Trophoblast cell (in vitro differentiated cells and primary cell): ENCODE data around the gene PLEKHG4B.

Source experiments
- DNase-seq, 2 donors: peaks; one replicate each; pipeline ENCODE4 v3.0.0-alpha.2; 2016
- H2AFZ ChIP-seq: 2 replicates; pipeline ENCODE4 v1.6.1; 2013; ENCODE audit warnings: low read length, moderate library complexity, mild to moderate bottlenecking; ENCODE audit not compliant: insufficient read depth, poor library complexity
- H2AK5ac ChIP-seq: 2 replicates; pipeline ENCODE4 v1.6.1; 2013; ENCODE audit warnings: mild to moderate bottlenecking, low read length
- H2BK120ac ChIP-seq: 2 replicates; pipeline ENCODE4 v1.6.1; 2013; ENCODE audit warnings: low read length, mild to moderate bottlenecking, moderate library complexity; ENCODE audit not compliant: insufficient read depth, poor library complexity
- H2BK12ac ChIP-seq: 2 replicates; pipeline ENCODE4 v1.6.1; 2013; ENCODE audit warnings: mild to moderate bottlenecking, low read length, moderate library complexity
- H2BK5ac ChIP-seq: 2 replicates; pipeline ENCODE4 v1.6.1; 2013; ENCODE audit warnings: low read length, low read depth, moderate library complexity, mild to moderate bottlenecking; ENCODE audit not compliant: poor library complexity
- H3K14ac ChIP-seq: 2 replicates; pipeline ENCODE4 v1.6.1; 2013; ENCODE audit warnings: mild to moderate bottlenecking, low read length
- H3K18ac ChIP-seq: 2 replicates; pipeline ENCODE4 v1.6.1; 2013; ENCODE audit warnings: mild to moderate bottlenecking, low read length
- H3K23ac ChIP-seq: 2 replicates; pipeline ENCODE4 v1.6.1; 2013; ENCODE audit warnings: low read length
- H3K27ac ChIP-seq: 2 replicates; pipeline ENCODE4 v1.5.1; 2013; ENCODE audit warnings: low read depth, mild to moderate bottlenecking, inconsistent platforms, low read length, moderate library complexity
- H3K27me3 ChIP-seq: 2 replicates; pipeline ENCODE4 v1.6.1; 2013; ENCODE audit warnings: inconsistent platforms, mild to moderate bottlenecking, low read length, moderate library complexity; ENCODE audit not compliant: insufficient read depth
- H3K36me3 ChIP-seq, 2 experiments: 1 replicate in 1 of 2; 2 replicates in 1 of 2; pipeline ENCODE4 v1.6.1; 2013; ENCODE audit warnings: low read length in 2 of 2, mild to moderate bottlenecking in 2 of 2, moderate library complexity in 1 of 2; ENCODE audit not compliant: insufficient read depth in 2 of 2, control insufficient read depth in 1 of 2
- H3K4ac ChIP-seq: 2 replicates; pipeline ENCODE4 v1.6.1; 2013; ENCODE audit warnings: low read depth, mild to moderate bottlenecking, low read length, moderate library complexity
- H3K4me1 ChIP-seq, 2 experiments: 1 replicate in 1 of 2; 2 replicates in 1 of 2; pipeline ENCODE4 v1.6.1; 2013; ENCODE audit warnings: low read length in 2 of 2, mild to moderate bottlenecking in 2 of 2, moderate library complexity in 1 of 2; ENCODE audit not compliant: insufficient read depth in 2 of 2, control insufficient read depth in 1 of 2
- H3K4me2 ChIP-seq: 2 replicates; pipeline ENCODE4 v1.6.1; 2013; ENCODE audit warnings: inconsistent platforms, mild to moderate bottlenecking, low read length, moderate library complexity
- H3K4me3 ChIP-seq: 2 replicates; pipeline ENCODE4 v1.5.1; 2013; ENCODE audit warnings: mild to moderate bottlenecking, low read depth, low read length, inconsistent platforms
- H3K79me1 ChIP-seq: one replicate; pipeline ENCODE4 v1.6.1; 2013; ENCODE audit warnings: low read length
- H3K79me2 ChIP-seq: 2 replicates; pipeline ENCODE4 v1.6.1; 2013; ENCODE audit warnings: low read length, mild to moderate bottlenecking; ENCODE audit not compliant: control insufficient read depth, insufficient read depth, poor library complexity
- H3K9ac ChIP-seq: 2 replicates; pipeline ENCODE4 v1.6.1; 2013; ENCODE audit warnings: mild to moderate bottlenecking, low read length
- H3K9me3 ChIP-seq: 2 replicates; pipeline ENCODE4 v1.6.1; 2013; ENCODE audit warnings: low read depth, mild to moderate bottlenecking, control low read depth, inconsistent platforms, low read length; ENCODE audit not compliant: insufficient read depth
- H4K12ac ChIP-seq: 2 replicates; pipeline ENCODE4 v1.6.1; 2013; ENCODE audit warnings: low read depth, mild to moderate bottlenecking, low read length, moderate library complexity
- H4K8ac ChIP-seq: 2 replicates; pipeline ENCODE4 v1.6.1; 2013; ENCODE audit warnings: low read depth, mild to moderate bottlenecking, low read length, moderate library complexity
- H4K91ac ChIP-seq: one replicate; pipeline ENCODE4 v1.6.1; 2013; ENCODE audit warnings: low read depth, mild to moderate bottlenecking, low read length, moderate library complexity
- WGBS: extraction: QIAGEN DNeasy Blood & Tissue Kit; methylation state at CpG from one replicate; pipeline ENCODE4 v1.1.7; 2013; ENCODE audit warnings: missing lambda C conversion rate; ENCODE audit not compliant: insufficient read length, insufficient coverage; ENCODE audit errors: extremely low coverage; 5-methylcytosine and 5-hydroxymethylcytosine counted together

The PLEKHG4B gene

GRCh38 chr5:167982-168660, 76.2 kb downstream of the PLEKHG4B start:
- no peak overlapping the region for H4K12ac ChIP-seq
- H4K8ac ChIP-seq = no peak overlapping the region
- H3K4me1 ChIP-seq = no peaks in the 10 kb centered on the region
- no peak overlapping the region for H3K4me2 ChIP-seq
- no peak overlapping the region for H3K4ac ChIP-seq
- DNase-seq = no peak
- no peak overlapping the region for H2BK12ac ChIP-seq
- no peak overlapping the region for H3K27ac ChIP-seq
- no peak overlapping the region for H3K14ac ChIP-seq
- H2AFZ ChIP-seq = no peak overlapping the region
- no peaks in the 10 kb centered on the region for H3K79me2 ChIP-seq
- no peaks in the 10 kb centered on the region for H3K9me3 ChIP-seq
- no peak overlapping the region for H2AK5ac ChIP-seq
- H3K79me1 ChIP-seq = no peaks in the 10 kb centered on the region
- H2BK120ac ChIP-seq = no peak overlapping the region
- no peak overlapping the region for H4K91ac ChIP-seq
- WGBS = no CpG with 5 or more reads among the region's 18 CpGs
- H3K36me3 ChIP-seq = peaks cover 50 to 57% of the 10 kb centered on the region in 2 experiments
- no peak overlapping the region for H3K4me3 ChIP-seq
- H3K9ac ChIP-seq = no peak overlapping the region
- no peak overlapping the region for H3K23ac ChIP-seq
- no peak overlapping the region for H3K18ac ChIP-seq
- H2BK5ac ChIP-seq = no peak overlapping the region
- H3K27me3 ChIP-seq = no peaks in the 10 kb centered on the region

GRCh38 chr5:169071-169727, 77.2 kb downstream of the PLEKHG4B start:
- Histone ChIP-seq H3K9me3 (no peaks in the 10 kb centered on the region), H3K18ac (no peak overlapping the region), H4K12ac (no peak overlapping the region), H3K79me1 (no peaks in the 10 kb centered on the region), H2AFZ (no peak overlapping the region), H2BK12ac (no peak overlapping the region), H3K4me2 (no peak overlapping the region), H4K91ac (no peak overlapping the region), H2AK5ac (no peak overlapping the region), H3K23ac (no peak overlapping the region), H3K36me3 (peaks cover 50 to 54% of the 10 kb centered on the region in 2 experiments), H3K4ac (no peak overlapping the region), H3K27ac (no peak overlapping the region), H3K79me2 (no peaks in the 10 kb centered on the region), H2BK5ac (no peak overlapping the region), H3K4me3 (peak overlapping the region; percentile 45), H2BK120ac (no peak overlapping the region), H3K4me1 (no peaks in the 10 kb centered on the region), H3K9ac (no peak overlapping the region), H4K8ac (no peak overlapping the region), H3K27me3 (no peaks in the 10 kb centered on the region), H3K14ac (no peak overlapping the region)
- whole genome bisulfite sequencing = no CpG with 5 or more reads among the region's 32 CpGs
- DNase-seq = peak; percentile 77 to 86

DNA sequence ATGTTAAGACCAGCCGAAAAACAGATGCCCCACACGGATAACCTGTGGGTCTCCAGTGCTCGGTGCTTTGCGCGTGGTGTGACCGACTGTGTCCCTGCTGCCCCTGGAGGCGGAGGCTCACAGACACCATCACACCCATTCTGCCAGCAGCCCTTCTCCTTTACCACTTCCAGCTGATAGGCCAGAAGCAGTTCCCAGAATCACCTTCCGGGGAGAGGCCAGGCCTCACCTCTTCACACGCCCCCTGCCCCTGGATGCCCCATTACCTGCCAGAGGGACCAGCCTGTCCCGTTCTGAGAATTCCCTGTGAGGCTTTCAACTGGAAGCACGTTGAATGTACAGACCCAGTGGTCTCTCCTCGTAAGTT, 77.7 kb downstream of the PLEKHG4B start:
- no CpG with 5 or more reads among the region's 12 CpGs for WGBS

GRCh38 chr5:170971-171800, 79.2 kb downstream of the PLEKHG4B start:
- Histone ChIP-seq H2AFZ (no peak overlapping the region), H4K91ac (no peak overlapping the region), H3K27ac (no peak overlapping the region), H2BK12ac (no peak overlapping the region), H3K27me3 (no peaks in the 10 kb centered on the region), H3K9ac (no peak overlapping the region), H3K79me1 (peaks cover 3% of the 10 kb centered on the region), H3K4me3 (no peak overlapping the region), H4K8ac (no peak overlapping the region), H3K4me1 (peaks cover 8 to 9% of the 10 kb centered on the region in 2 experiments), H3K23ac (no peak overlapping the region), H3K4ac (no peak overlapping the region), H2BK120ac (no peak overlapping the region), H3K4me2 (no peak overlapping the region), H3K18ac (no peak overlapping the region), H4K12ac (no peak overlapping the region), H3K14ac (no peak overlapping the region), H2BK5ac (no peak overlapping the region), H3K36me3 (peaks cover 55 to 56% of the 10 kb centered on the region in 2 experiments), H2AK5ac (no peak overlapping the region), H3K79me2 (no peaks in the 10 kb centered on the region), H3K9me3 (no peaks in the 10 kb centered on the region)
- DNase-seq = no peak
- WGBS = no CpG with 5 or more reads among the region's 37 CpGs

More for the DNA sequence above, 77.7 kb downstream of the PLEKHG4B start:
- Histone ChIP-seq H3K14ac (no peak overlapping the region), H3K9ac (no peak overlapping the region), H3K23ac (no peak overlapping the region), H2AFZ (no peak overlapping the region), H3K9me3 (no peaks in the 10 kb centered on the region), H4K12ac (no peak overlapping the region), H2BK5ac (no peak overlapping the region), H4K8ac (no peak overlapping the region), H3K18ac (no peak overlapping the region), H3K79me2 (no peaks in the 10 kb centered on the region), H3K27ac (no peak overlapping the region), H2BK120ac (no peak overlapping the region), H4K91ac (no peak overlapping the region), H3K4ac (no peak overlapping the region), H3K4me1 (peaks cover 0 to under 1% of the 10 kb centered on the region in 2 experiments), H2AK5ac (no peak overlapping the region), H3K79me1 (no peaks in the 10 kb centered on the region), H2BK12ac (no peak overlapping the region), H3K4me3 (no peak overlapping the region), H3K27me3 (no peaks in the 10 kb centered on the region), H3K36me3 (peaks cover 49 to 51% of the 10 kb centered on the region in 2 experiments), H3K4me2 (no peak overlapping the region)
- DNase-seq = no peak
